ENCODE data around the gene PMP22.
A peak's percentile ranks its signal among the peaks of the same experiment; 100 is the strongest.

PMP22 gene

DNA sequence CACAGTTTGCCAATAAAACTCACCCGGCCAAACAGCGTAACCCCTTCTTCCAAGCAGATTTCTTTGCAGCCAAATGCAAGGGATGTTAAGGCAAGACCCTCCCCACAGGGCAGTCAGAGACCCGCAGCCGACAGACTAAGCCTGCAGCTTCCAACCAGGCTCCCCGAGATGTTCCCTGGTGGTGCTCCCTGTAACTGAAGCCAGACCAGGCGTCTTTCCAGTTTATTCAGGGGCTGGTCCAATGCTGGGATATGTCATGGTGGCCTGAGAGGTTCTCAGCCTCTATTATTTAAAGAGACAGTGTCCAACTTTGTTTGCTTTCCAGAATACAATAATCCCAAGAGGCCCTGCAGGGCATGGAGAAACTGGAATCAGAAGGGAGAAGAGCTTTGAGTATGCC is at the start of gene PMP22:
PMP22 (minus strand) TSS at position 196 of the 400 bp plus-strand sequence. CDS start 4,599 bp downstream, outside the sequence.
- Histone ChIP-seq H3K27me3 (ENCODE audit: control insufficient read depth, insufficient read depth, low read length) (no peaks in the 10 kb centered on the region), H3K4me1 (ENCODE audit: control insufficient read depth, insufficient read depth, low read length) (peaks cover 3% of the 10 kb centered on the region), H3K36me3 (ENCODE audit: control insufficient read depth, insufficient read depth, low read length) (no peaks in the 10 kb centered on the region), H3K27ac (ENCODE audit: low read depth, low read length) (peak within 1 kb of the TSS; percentile 94), H3K4me3 (ENCODE audit: low read length) (peak within 1 kb of the TSS; percentile 91), H3K9ac (ENCODE audit: low read length) (no peak within 1 kb of the TSS)

DNA sequence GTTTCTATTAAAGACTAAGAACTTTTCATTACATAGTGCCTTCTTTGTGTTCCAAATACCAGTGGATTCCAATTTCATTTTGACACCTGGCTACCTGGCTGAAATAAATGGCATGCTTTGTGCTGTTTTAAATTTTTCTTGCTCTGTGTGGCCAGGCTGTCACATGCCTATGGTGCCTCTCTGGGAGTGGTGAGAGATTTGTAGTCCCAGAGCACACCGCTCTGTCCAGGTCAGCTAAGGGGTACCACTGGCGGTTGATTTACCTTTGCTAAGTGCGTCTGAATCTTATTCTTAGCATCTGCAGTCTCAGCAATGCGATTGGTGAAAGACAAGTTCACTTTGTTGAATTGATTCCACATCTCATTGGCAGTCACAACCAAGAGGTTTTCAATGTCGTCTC is 46.9 kb upstream of the PMP22 start:
- H3K4me1 ChIP-seq (ENCODE audit: control insufficient read depth, insufficient read depth, low read length): peaks cover 8% of the 10 kb centered on the region
- no peaks in the 10 kb centered on the region for H3K27me3 ChIP-seq (ENCODE audit: control insufficient read depth, insufficient read depth, low read length)
- H3K36me3 ChIP-seq (ENCODE audit: control insufficient read depth, insufficient read depth, low read length): no peaks in the 10 kb centered on the region
- no peak overlapping the region for H3K4me3 ChIP-seq (ENCODE audit: low read length)
- no peak overlapping the region for H3K9ac ChIP-seq (ENCODE audit: low read length)
- no peak overlapping the region for H3K27ac ChIP-seq (ENCODE audit: low read depth, low read length)

GRCh38 chr17:15309793-15310192 is 44.7 kb upstream of the PMP22 start:
- Histone ChIP-seq H3K4me3 (ENCODE audit: low read length) (no peak overlapping the region), H3K9ac (ENCODE audit: low read length) (no peak overlapping the region), H3K27ac (ENCODE audit: low read depth, low read length) (no peak overlapping the region), H3K27me3 (ENCODE audit: control insufficient read depth, insufficient read depth, low read length) (no peaks in the 10 kb centered on the region), H3K36me3 (ENCODE audit: control insufficient read depth, insufficient read depth, low read length) (no peaks in the 10 kb centered on the region), H3K4me1 (ENCODE audit: control insufficient read depth, insufficient read depth, low read length) (peaks cover 13% of the 10 kb centered on the region)

DNA sequence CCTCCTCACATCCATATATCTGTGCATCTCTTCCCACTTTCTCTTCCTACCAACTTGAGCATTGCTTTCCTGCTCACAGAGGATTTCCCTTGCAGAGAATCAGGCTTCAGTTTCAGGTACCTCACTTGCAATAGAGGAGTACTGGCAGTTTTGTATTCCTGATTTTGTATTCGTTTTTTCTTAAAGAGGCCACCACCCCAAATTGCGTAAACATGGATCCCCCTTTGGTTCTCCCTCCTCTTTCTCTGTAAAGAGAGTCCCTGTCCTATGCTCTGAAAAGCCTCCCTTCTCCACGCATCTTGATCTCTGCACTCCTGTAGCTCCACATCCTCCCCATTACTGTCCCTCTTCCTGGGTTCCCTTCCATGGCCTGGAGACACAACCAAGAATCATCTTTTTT is 44.1 kb upstream of the PMP22 start:
- Histone ChIP-seq H3K4me3 (ENCODE audit: low read length) (no peak overlapping the region), H3K9ac (ENCODE audit: low read length) (no peak overlapping the region), H3K4me1 (ENCODE audit: control insufficient read depth, insufficient read depth, low read length) (peaks cover 13% of the 10 kb centered on the region), H3K36me3 (ENCODE audit: control insufficient read depth, insufficient read depth, low read length) (no peaks in the 10 kb centered on the region), H3K27ac (ENCODE audit: low read depth, low read length) (no peak overlapping the region), H3K27me3 (ENCODE audit: control insufficient read depth, insufficient read depth, low read length) (no peaks in the 10 kb centered on the region)

DNA sequence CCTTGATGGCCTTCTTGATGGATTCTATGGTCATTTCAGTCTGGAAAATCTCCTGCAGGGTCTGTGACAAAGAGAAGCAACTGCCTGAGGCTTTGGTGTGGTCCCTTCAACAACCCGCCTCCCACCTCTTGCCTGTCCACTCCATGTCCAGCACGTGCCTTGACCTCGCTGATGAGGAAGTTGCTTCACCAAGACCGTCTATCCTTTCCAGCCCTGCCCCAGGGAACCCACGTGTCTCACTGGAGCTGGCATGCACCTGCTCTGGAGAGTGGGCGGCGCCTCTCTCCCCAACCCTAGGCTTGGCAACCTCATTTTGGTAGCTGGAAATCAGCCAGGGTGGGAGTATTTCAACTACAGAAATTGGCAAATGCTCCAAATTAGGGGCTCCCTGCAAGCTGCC is 43.6 kb upstream of the PMP22 start:
- peaks cover 13% of the 10 kb centered on the region for H3K4me1 ChIP-seq (ENCODE audit: control insufficient read depth, insufficient read depth, low read length)
- no peak overlapping the region for H3K27ac ChIP-seq (ENCODE audit: low read depth, low read length)
- no peak overlapping the region for H3K9ac ChIP-seq (ENCODE audit: low read length)
- no peaks in the 10 kb centered on the region for H3K36me3 ChIP-seq (ENCODE audit: control insufficient read depth, insufficient read depth, low read length)
- no peaks in the 10 kb centered on the region for H3K27me3 ChIP-seq (ENCODE audit: control insufficient read depth, insufficient read depth, low read length)
- H3K4me3 ChIP-seq (ENCODE audit: low read length): no peak overlapping the region

GRCh38 chr17:15307710-15308111 is 42.6 kb upstream of the PMP22 start:
- no peak overlapping the region for H3K9ac ChIP-seq (ENCODE audit: low read length)
- H3K27me3 ChIP-seq (ENCODE audit: control insufficient read depth, insufficient read depth, low read length): no peaks in the 10 kb centered on the region
- H3K4me1 ChIP-seq (ENCODE audit: control insufficient read depth, insufficient read depth, low read length): peaks cover 13% of the 10 kb centered on the region
- no peaks in the 10 kb centered on the region for H3K36me3 ChIP-seq (ENCODE audit: control insufficient read depth, insufficient read depth, low read length)
- peak overlapping the region; percentile 41 for H3K27ac ChIP-seq (ENCODE audit: low read depth, low read length)
- H3K4me3 ChIP-seq (ENCODE audit: low read length): no peak overlapping the region

DNA sequence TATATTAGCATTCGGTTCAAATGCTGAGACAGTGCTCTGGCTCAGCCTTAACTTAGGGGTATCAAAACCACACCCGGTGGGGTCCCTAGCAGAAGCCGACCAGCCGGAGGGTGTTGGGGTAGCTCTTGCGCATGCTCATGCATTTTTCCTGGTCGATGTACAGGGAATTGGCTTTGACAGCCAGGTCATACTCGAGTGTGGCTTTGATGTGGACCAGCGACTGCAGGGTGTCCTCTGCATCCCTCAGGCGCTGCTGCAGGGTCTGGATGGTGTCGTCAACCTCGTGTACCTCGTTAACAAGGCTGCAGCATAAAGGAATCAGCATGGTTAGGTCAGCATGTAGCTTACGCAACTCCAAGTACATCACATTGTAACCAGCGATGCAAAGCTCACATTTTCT is 38.7 kb upstream of the PMP22 start:
- Histone ChIP-seq H3K9ac (ENCODE audit: low read length) (no peak overlapping the region), H3K4me1 (ENCODE audit: control insufficient read depth, insufficient read depth, low read length) (peaks cover 13% of the 10 kb centered on the region), H3K36me3 (ENCODE audit: control insufficient read depth, insufficient read depth, low read length) (no peaks in the 10 kb centered on the region), H3K27me3 (ENCODE audit: control insufficient read depth, insufficient read depth, low read length) (no peaks in the 10 kb centered on the region), H3K27ac (ENCODE audit: low read depth, low read length) (no peak overlapping the region), H3K4me3 (ENCODE audit: low read length) (no peak overlapping the region)

DNA sequence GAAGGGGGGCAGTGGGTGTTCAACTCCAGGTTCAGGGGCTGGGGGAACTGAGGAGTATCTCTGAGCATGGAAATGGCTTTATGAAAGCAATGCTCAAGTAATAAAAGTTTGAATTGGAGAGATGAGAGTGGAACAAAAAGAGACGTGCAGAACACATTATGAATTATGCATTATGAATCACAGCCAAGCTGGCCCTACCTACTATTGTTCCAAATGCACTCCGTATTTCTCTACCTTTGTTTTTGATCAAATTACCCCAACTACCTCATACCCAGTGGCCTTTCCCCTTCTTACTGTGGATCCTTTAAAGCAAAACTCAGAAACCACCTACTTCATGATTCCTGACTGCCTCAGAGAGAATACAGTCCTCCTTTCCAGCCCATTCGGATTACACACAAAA is 38.1 kb upstream of the PMP22 start:
- peaks cover 13% of the 10 kb centered on the region for H3K4me1 ChIP-seq (ENCODE audit: control insufficient read depth, insufficient read depth, low read length)
- no peak overlapping the region for H3K27ac ChIP-seq (ENCODE audit: low read depth, low read length)
- no peaks in the 10 kb centered on the region for H3K36me3 ChIP-seq (ENCODE audit: control insufficient read depth, insufficient read depth, low read length)
- no peaks in the 10 kb centered on the region for H3K27me3 ChIP-seq (ENCODE audit: control insufficient read depth, insufficient read depth, low read length)
- no peak overlapping the region for H3K9ac ChIP-seq (ENCODE audit: low read length)
- no peak overlapping the region for H3K4me3 ChIP-seq (ENCODE audit: low read length)

- Histone ChIP-seq H3K9ac (ENCODE audit: low read length) (no peak overlapping the region), H3K27me3 (ENCODE audit: control insufficient read depth, insufficient read depth, low read length) (no peaks in the 10 kb centered on the region), H3K27ac (ENCODE audit: low read depth, low read length) (no peak overlapping the region), H3K4me3 (ENCODE audit: low read length) (no peak overlapping the region), H3K36me3 (ENCODE audit: control insufficient read depth, insufficient read depth, low read length) (no peaks in the 10 kb centered on the region), H3K4me1 (ENCODE audit: control insufficient read depth, insufficient read depth, low read length) (peaks cover 4% of the 10 kb centered on the region)
Measured at GRCh38 chr17:15301845-15302244, 36.7 kb upstream of the PMP22 start.

DNA sequence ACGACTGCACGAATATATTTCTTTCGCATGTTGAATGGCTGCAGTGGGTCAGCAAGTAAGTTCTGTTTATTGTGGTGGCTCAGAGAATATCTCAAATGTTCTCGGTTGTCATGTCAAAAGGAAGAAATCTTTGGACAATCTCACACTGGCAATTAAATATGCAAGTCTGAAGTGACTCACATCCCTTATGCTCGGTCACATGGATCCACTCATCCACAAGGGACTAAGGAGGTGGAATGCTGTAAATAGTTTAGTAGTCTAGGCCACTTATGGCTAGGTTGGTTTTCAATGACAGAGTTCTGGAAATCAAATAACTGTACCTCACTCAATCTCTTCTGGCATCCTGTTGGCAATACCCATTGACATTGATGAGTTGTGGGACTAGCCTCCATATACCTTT is 33.0 kb upstream of the PMP22 start:
- Histone ChIP-seq H3K36me3 (ENCODE audit: control insufficient read depth, insufficient read depth, low read length) (no peaks in the 10 kb centered on the region), H3K27ac (ENCODE audit: low read depth, low read length) (no peak overlapping the region), H3K4me1 (ENCODE audit: control insufficient read depth, insufficient read depth, low read length) (no peaks in the 10 kb centered on the region), H3K27me3 (ENCODE audit: control insufficient read depth, insufficient read depth, low read length) (no peaks in the 10 kb centered on the region), H3K9ac (ENCODE audit: low read length) (no peak overlapping the region), H3K4me3 (ENCODE audit: low read length) (no peak overlapping the region)

GRCh38 chr17:15293558-15293957 is 28.4 kb upstream of the PMP22 start:
- Histone ChIP-seq H3K4me3 (ENCODE audit: low read length) (no peak overlapping the region), H3K9ac (ENCODE audit: low read length) (no peak overlapping the region), H3K27ac (ENCODE audit: low read depth, low read length) (no peak overlapping the region), H3K4me1 (ENCODE audit: control insufficient read depth, insufficient read depth, low read length) (no peaks in the 10 kb centered on the region), H3K36me3 (ENCODE audit: control insufficient read depth, insufficient read depth, low read length) (no peaks in the 10 kb centered on the region), H3K27me3 (ENCODE audit: control insufficient read depth, insufficient read depth, low read length) (no peaks in the 10 kb centered on the region)

- Histone ChIP-seq H3K27ac (ENCODE audit: low read depth, low read length) (no peak overlapping the region), H3K9ac (ENCODE audit: low read length) (no peak overlapping the region), H3K36me3 (ENCODE audit: control insufficient read depth, insufficient read depth, low read length) (no peaks in the 10 kb centered on the region), H3K4me3 (ENCODE audit: low read length) (no peak overlapping the region), H3K27me3 (ENCODE audit: control insufficient read depth, insufficient read depth, low read length) (no peaks in the 10 kb centered on the region), H3K4me1 (ENCODE audit: control insufficient read depth, insufficient read depth, low read length) (peaks cover 4% of the 10 kb centered on the region)
Measured at GRCh38 chr17:15291674-15292361, 26.7 kb upstream of the PMP22 start.

- Histone ChIP-seq H3K36me3 (ENCODE audit: control insufficient read depth, insufficient read depth, low read length) (no peaks in the 10 kb centered on the region), H3K4me1 (ENCODE audit: control insufficient read depth, insufficient read depth, low read length) (peaks cover 4% of the 10 kb centered on the region), H3K9ac (ENCODE audit: low read length) (no peak overlapping the region), H3K27me3 (ENCODE audit: control insufficient read depth, insufficient read depth, low read length) (no peaks in the 10 kb centered on the region), H3K4me3 (ENCODE audit: low read length) (no peak overlapping the region), H3K27ac (ENCODE audit: low read depth, low read length) (no peak overlapping the region)
Measured at GRCh38 chr17:15290605-15291004, 25.5 kb upstream of the PMP22 start.

Measured in rectal smooth muscle tissue (tissue), 1 donor.